Adipose tissue (tissue), 3 donors: ENCODE measurements around the gene PTPA. TPM values are rescaled to one million over a fixed set of nuclear protein-coding genes. Genes with fewer than 3 reads are reported as not detected.
"Not testable (repeated sequence)": the region's sequence is repeated elsewhere in the genome, so short reads cannot be mapped to it uniquely, and the experiment has no call there.

Experiments used
- H3K27ac ChIP-seq: one replicate; pipeline ENCODE4 v1.5.1; 2013; ENCODE audit warnings: low read depth, low read length
- WGBS, 3 donors: extraction: QIAGEN DNeasy Blood & Tissue Kit; methylation state at CpG; one replicate each; pipeline ENCODE4 v1.1.7; 2013; 5-methylcytosine and 5-hydroxymethylcytosine counted together
- polyA plus RNA-seq, 3 donors: library from polyadenylated mRNA; stranded (reverse); fragments of 200-250 nt; gene quantifications; one replicate each; pipeline ENCODE4 v1.2.3, GENCODE V29; 2013
- donor health status: healthy with polysubstance abuse.
- donor health status: Bipolar disorder and iron deficiency.
- donor health status: healthy.

The PTPA gene
- polyA plus RNA-seq, 3 donors = 42.9 to 78.6 (median 43.6) TPM

DNA sequence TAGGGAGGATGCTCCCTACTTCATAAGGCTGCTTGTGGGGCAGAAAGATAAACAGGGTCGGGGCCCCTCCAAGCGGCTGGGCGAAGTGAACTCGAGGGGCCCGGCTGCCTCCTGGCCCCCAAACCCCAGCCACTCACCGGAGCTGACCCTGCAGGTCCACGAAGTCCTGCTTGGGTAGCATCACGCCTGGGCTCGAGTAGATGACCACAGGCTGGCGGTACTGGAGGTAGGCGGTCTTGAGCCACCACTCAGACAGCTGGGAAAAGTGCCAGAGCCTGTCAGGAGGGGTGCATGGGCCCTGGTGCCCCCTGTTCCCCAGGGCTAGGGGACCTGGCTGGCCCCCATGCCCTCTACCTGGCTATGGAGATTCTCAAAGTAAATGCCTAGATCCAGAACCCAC, 7.2 kb upstream of the PTPA start:
- 77 to 87% (median 85%) methylated on average over 11 of the region's 11 CpGs for WGBS, 3 donors
- H3K27ac ChIP-seq = no peak overlapping the region

DNA sequence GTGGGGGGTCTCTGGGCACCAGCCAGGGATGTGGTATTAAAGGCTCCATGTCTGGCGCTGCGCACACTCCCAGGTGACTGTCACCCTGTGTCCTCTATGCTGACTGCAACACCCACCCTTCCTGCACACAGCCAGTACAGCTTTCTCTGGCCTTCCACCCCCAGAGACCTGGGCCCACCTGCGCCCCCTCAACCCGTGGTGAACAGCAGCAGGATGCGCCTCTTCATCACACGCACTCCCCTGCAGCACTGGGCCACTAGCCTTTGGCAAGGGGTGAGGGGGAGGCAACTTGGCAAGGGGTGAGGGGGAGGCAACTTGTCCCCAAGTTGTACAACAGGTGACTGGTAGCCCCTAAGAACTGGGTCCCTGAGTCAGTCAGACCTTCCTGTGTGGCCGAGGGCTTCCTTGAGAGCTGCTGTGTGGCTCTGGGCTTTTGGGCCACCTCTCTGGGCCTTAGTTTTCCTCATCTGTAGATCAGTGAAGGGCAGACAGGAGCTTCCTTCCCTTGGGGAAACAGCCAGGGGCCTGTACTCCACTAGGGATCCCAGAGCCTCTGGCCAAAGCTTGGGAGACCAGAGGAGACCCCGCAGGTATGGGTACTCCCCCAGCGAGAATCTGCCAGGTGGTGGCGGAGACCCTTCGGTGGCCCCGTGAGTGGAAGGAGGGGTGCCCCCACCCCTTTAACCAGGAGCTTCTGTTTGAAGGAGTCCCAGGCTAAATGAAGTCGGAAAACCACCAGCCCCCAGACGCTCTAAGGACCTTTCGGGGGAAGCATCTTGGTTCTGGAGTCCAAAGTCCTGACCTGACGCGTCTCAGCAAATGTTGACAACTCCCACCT, 5.1 kb upstream of the PTPA start:
- 64 to 93% (median 90%) methylated on average over 17 of the region's 17 CpGs for WGBS, 3 donors
- H3K27ac ChIP-seq = no peak overlapping the region

DNA sequence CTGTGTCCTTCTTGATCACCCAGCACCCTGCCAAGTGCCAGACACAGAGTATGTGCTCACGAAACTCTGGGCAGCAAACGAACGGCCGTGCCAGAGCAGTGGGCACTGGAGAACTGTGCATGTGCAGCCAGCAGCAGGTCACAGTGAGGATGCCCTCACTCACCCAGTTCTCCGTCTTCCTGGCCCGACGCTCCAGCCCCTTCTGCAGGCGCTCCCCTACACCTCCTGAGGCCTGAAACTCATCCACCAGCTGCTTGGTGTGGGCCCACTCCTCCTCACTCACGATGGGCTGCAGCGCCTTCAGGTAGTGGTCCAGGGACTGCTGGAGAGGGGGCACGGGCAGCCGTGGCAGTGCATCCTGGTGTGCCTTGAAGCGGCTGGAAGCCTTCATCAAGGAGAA, 3.6 kb upstream of the PTPA start:
- WGBS, 3 donors = 78 to 94% (median 92%) methylated on average over 13 of the region's 13 CpGs
- H3K27ac ChIP-seq = no peak overlapping the region

DNA sequence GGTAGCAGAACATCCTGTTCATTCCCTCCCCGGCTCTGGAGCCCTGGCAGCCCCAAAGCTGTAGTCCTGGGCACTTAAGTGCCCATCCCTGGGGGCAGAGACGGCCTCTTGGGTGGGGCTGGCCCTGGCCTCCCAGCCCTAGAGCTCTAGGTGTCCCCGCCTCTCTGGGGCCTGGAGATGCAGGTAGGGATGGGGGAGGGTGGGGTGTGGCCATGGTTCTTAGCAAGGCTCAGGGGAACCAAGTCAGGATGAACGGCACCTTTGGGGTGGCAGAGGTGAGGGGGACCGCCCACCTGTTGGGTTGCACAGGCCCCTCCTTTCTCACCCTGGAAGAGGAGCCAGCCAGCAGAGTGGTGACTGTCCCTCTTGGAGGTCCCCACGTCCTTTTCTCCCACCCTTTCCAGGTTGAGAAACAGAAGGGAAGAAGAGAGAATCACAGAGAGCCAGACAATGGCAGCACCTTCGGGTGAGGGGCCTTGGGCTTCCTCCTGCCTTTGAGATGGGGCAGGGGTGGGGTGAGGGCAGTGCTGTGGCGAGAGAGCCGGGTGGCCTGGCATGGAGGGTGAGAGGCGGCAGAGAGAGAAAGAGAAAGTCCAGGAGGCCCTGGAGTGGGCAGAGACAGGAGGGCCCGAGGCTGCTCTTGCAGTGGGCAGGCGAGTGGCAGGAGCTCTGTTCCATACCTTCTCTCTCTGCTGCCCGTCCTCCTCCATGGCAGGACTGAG, 3.0 kb upstream of the PTPA start:
- 70 to 91% (median 91%) methylated on average over 11 to 13 of the region's 13 CpGs for WGBS, 3 donors
- H3K27ac ChIP-seq = no peak overlapping the region

DNA sequence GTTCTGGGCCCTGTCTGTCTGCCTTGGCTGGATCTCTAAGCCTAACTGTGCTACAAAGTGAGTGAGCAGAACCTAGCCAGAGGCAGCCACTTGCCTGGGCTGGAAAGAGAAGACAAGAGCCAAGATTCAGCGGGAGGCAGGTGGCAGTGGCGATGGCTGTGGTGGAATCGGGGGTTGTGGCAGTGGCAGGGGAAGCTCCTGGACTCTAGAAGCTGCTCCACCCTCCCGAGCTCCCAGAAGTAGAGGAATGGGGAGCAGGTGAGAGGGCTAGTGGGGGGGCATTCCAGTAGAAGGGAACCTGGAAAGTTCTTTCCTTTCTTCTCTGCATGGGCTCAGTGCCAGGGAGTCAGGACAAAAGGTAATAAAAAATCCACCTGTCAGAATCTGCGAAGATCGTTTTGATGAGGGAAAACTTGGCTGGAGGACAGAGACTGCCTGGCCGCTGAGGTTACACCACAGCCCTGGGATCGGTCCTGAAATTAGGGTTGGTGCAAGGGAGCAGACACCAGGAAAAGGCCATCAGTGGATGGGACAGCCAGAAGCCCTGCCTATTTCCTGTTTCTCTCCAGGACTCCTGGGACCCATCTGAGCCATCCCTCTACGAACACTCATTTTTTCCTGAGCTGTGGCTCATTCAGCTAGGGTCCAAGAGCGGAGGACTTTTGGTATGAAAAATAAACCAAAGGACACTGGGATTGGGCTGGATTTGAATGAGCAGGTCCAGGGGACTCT, 2.2 kb upstream of the PTPA start:
- H3K27ac ChIP-seq = no peak overlapping the region
- WGBS, 3 donors = 28 to 73% (median 57%) methylated on average over 10 of the region's 10 CpGs

- 51 to 64% (median 63%) methylated on average over 7 of the region's 7 CpGs for WGBS, 3 donors
- H3K27ac ChIP-seq = no peak overlapping the region
Measured at GRCh38 chr9:129109537-129109903, 1.7 kb upstream of the PTPA start.

GRCh38 chr9:129109952-129110739, 1.1 kb upstream of the PTPA start:
- H3K27ac ChIP-seq = no peak overlapping the region
- WGBS, 3 donors = 3 to 5% (median 5%) methylated on average over 62 to 64 of the region's 64 CpGs

DNA sequence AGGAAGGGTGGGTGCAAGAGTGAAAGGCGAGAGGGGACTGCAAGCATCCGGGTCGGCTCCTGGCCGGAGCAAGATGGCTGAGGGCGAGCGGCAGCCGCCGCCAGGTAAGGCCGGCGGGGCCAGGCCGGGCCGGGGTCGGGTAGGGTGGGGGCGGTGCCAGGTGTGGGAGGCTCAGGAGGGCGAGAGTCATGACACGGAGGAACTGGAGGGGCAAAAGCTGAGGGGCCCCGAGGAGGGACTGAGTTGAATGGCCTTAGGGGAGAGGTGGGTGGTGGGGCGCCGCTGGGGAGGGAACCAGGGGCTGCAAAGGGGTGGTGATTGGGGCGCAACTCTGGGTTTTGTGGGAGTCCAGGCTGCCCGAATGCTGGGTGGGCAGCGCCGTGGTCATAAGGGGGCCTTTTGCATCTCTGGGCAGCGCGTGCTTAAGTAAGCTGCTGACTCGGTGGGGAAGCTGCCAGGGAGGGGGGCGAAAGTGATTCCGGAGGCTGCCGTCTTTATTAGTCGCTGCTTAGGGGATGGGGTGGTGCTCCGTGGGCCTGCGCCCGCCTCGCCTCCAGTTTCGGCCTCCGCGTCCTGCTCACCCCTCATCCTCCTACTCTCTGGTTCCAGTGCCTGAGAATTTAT, 425 bp downstream of the PTPA start:
- H3K27ac ChIP-seq = no peak overlapping the region
- WGBS, 3 donors = 0% methylated on average over 35 to 37 of the region's 37 CpGs

DNA sequence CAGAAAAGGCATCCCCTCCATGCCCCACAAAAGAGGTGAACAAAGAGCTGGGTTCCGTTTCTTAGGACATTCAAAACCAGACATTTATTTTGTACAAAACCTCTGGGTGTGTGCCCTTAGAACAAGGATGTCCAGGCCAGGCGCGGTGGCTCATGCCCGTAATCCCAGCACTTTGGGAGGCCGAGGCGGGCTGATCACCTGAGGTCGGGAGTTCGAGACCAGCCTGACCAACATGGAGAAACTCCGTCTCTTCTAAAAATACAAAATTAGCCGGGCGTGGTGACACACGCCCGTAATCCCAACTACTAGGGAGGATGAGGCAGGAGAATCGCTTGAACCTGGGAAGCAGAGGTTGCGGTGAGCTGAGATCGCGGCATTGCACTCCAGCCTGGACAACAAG, 1.3 kb downstream of the PTPA start:
- 92 to 94% (median 93%) methylated on average over 17 of the region's 17 CpGs for WGBS, 3 donors
- H3K27ac ChIP-seq = not testable (repeated sequence)

- H3K27ac ChIP-seq = no peak overlapping the region
- WGBS, 3 donors = 80 to 88% (median 81%) methylated on average over 17 of the region's 17 CpGs
Measured at GRCh38 chr9:129113645-129114304, 2.6 kb downstream of the PTPA start.

- 76 to 77% (median 77%) methylated on average over 4 of the region's 4 CpGs for WGBS, 3 donors
Measured at GRCh38 chr9:129118799-129119198, 7.6 kb downstream of the PTPA start.

GRCh38 chr9:129121483-129121882, 10.3 kb downstream of the PTPA start:
- WGBS, 3 donors = 61 to 73% (median 72%) methylated on average over 3 of the region's 3 CpGs
- no peak overlapping the region for H3K27ac ChIP-seq

More at GRCh38 chr9:129118799-129119198, 7.6 kb downstream of the PTPA start:
- no peak overlapping the region for H3K27ac ChIP-seq

- H3K27ac ChIP-seq = no peak overlapping the region
- 93 to 100% (median 96%) methylated on average over 1 of the region's 1 CpG for WGBS, 3 donors
Measured at GRCh38 chr9:129122133-129122532, 10.9 kb downstream of the PTPA start.

DNA sequence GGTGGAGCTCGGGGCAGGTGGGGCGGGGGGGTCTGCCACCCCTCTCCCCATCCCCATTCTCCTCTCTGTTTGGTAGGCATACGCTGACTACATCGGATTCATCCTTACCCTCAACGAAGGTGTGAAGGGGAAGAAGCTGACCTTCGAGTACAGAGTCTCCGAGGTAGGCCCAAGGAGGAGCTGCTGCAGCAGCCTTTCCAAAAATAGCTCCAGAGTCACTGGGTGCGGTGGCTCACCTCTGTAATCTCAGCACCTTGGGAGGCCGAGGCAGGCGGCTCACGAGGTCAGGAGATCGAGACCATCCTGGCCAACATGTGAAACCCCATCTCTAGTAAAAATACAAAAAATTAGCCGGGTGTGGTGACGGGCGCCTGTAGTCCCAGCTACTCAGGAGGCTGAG, 11.8 kb downstream of the PTPA start:
- WGBS, 3 donors = 90 to 96% (median 93%) methylated on average over 15 of the region's 15 CpGs

DNA sequence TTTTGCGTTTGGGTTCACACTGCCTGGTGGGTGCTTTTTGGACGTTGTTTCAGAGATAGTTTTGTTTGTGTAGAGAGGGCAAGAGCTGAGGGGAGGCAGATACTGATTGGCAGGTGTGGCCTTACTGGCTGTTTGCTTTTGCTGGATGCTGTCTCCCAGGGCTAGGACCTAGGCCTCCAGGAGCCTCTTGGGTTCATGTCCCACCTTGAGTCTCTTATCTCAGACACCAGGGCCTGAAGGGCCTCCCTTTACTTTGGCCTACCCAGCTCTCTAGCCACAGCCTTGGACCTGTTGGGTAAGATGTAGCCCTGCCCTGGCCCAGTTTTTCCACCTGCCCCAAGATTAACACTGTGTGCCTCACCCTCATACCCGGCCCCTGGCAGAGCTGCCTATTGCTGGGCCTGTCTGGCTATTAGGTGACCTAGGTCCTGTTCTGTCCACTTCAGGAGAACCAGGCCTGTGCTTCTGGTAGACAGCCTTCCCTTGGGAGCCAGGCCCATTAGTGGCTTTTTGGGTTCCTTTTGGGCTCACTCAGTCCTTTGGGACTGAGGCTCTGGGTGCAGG, 13.4 kb downstream of the PTPA start:
- 51 to 83% (median 71%) methylated on average over 3 of the region's 3 CpGs for WGBS, 3 donors
- H3K27ac ChIP-seq = no peak overlapping the region

More for the DNA sequence above, 11.8 kb downstream of the PTPA start:
- H3K27ac ChIP-seq = not testable (repeated sequence)

DNA sequence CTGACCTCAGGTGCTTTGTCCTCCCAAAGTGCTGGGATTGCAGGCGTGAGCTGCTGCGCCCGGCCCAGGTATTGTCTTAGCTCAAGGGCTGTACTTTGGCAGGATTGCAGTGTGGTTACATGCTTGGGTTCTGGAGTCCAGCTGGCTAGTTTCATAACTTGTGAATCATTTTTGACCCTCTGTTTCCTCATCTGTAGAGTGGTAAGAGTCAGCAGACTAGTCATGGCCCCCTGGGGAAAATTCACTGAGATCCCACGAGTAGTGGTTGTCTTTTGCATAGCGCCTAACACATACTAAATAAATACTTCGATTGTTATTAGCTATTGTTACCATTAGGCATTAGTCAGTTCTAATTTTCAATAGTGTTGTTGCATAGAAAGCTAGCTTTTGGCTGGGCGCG, 14.3 kb downstream of the PTPA start:
- H3K27ac ChIP-seq = no peak overlapping the region
- 87 to 94% (median 90%) methylated on average over 8 of the region's 8 CpGs for WGBS, 3 donors
